Tibial nerve (tissue), 4 donors: ENCODE data around the gene SESTD1. TPM values are rescaled to one million over a fixed set of nuclear protein-coding genes. Genes with fewer than 3 reads are reported as not detected.

ENCODE experiments used
- DNase-seq, 2 donors: peaks; one replicate each; pipeline ENCODE4 v3.0.0-alpha.2; 2019; ENCODE audit warnings: low spot score in 2 of 2
- H3K27ac ChIP-seq, 4 donors: fragments of 200-600 bp; sonication (generic) in 3 of 4; one replicate each; pipeline ENCODE4 v1.5.1; 2017 to 2019; ENCODE audit warnings: mild to moderate bottlenecking in 1 of 4
- H3K27me3 ChIP-seq, 2 donors: fragments of 200-600 bp; sonication (generic) in 1 of 2; one replicate each; pipeline versions ENCODE4 v1.5.1 to v1.6.0; 2017 to 2019
- H3K36me3 ChIP-seq, 3 donors: fragments of 200-600 bp; sonication (generic); one replicate each; pipeline ENCODE4 v1.5.1; 2018 to 2019
- H3K4me1 ChIP-seq, 4 donors: fragments of 200-600 bp; sonication (generic) in 3 of 4; one replicate each; pipeline ENCODE4 v1.5.1; 2017 to 2019
- H3K4me3 ChIP-seq, 4 donors: fragments of 200-600 bp; sonication (generic) in 3 of 4; one replicate each; pipeline ENCODE4 v1.5.1; 2017 to 2019; ENCODE audit warnings: mild to moderate bottlenecking in 1 of 4, moderate library complexity in 1 of 4
- H3K9me3 ChIP-seq, 4 donors: fragments of 200-600 bp; sonication (generic) in 3 of 4; one replicate each; pipeline ENCODE4 v1.5.1; 2017 to 2019
- EP300 ChIP-seq, 2 donors: sonication (generic); formaldehyde crosslinking; IDR thresholded peaks; one replicate each; pipeline ENCODE4 v1.6.1; 2017; ENCODE audit warnings: antibody characterized with exemption in 2 of 2, mild to moderate bottlenecking in 1 of 2
- POLR2A ChIP-seq, 2 donors: fragments of 450-650 bp; IDR thresholded peaks; one replicate each; pipeline ENCODE4 v1.6.1; 2017; ENCODE audit warnings: antibody characterized with exemption in 2 of 2, mild to moderate bottlenecking in 2 of 2, moderate library complexity in 2 of 2
- WGBS, 2 donors: methylation state at CpG; one replicate each; pipeline ENCODE4 v1.1.5; 2018; 5-methylcytosine and 5-hydroxymethylcytosine counted together
- total RNA-seq, 4 donors: library from RNA; depleted of rRNA; stranded (reverse); fragments of >200 nt; gene quantifications; one replicate each; pipeline ENCODE4 v1.1.0, GENCODE V29; 2016
- TF ChIP-seq, protein P1 (sequence below), 5 experiments: fragments of 200-600 bp in 3 of 5; fragments of 450-650 bp in 2 of 5; sonication (generic) in 3 of 5; IDR thresholded peaks; one replicate each; pipeline ENCODE4 v1.5.1; 2016 to 2019; ENCODE audit warnings: antibody characterized with exemption in 5 of 5, mild to moderate bottlenecking in 3 of 5, moderate library complexity in 2 of 5

The SESTD1 gene
- total RNA-seq, 4 donors from 2014 or later = 62.1 to 82.4 (median 73.1) TPM

DNA sequence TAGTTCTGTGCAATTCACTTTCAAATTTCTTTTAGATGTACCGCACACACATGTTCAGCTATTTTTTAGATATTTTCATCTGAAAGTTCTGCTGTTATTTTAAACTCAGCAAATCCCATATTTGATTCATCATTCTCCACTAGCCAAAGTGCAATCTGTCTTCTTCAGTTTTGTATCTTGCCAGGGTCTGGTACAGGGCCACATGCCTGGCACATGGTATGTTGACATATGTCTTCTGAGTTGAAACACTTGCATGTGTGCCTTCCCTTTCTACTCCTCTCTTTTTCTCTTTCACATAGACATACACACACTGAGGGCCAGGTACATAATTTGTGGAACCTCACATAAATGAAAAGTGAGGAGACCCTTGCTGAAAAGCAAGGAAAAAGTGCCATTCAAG is 25.7 kb upstream of the SESTD1 start:
- 91 to 95% methylated on average over 1 of the region's 1 CpG for WGBS, 2 donors
- Histone ChIP-seq H3K4me3 (no peak overlapping the region), H3K9me3 (no peaks in the 10 kb centered on the region), H3K27ac (no peak overlapping the region), H3K27me3 (no peaks in the 10 kb centered on the region), H3K4me1 (no peaks in the 10 kb centered on the region), H3K36me3 (no peaks in the 10 kb centered on the region)
- no peak for DNase-seq
- no peak for TF ChIP-seq POLR2A (IDR thresholded peaks at IDR 0.05)
- no peak for TF ChIP-seq EP300 (IDR thresholded peaks at IDR 0.05)
- TF ChIP-seq, protein P1, sequence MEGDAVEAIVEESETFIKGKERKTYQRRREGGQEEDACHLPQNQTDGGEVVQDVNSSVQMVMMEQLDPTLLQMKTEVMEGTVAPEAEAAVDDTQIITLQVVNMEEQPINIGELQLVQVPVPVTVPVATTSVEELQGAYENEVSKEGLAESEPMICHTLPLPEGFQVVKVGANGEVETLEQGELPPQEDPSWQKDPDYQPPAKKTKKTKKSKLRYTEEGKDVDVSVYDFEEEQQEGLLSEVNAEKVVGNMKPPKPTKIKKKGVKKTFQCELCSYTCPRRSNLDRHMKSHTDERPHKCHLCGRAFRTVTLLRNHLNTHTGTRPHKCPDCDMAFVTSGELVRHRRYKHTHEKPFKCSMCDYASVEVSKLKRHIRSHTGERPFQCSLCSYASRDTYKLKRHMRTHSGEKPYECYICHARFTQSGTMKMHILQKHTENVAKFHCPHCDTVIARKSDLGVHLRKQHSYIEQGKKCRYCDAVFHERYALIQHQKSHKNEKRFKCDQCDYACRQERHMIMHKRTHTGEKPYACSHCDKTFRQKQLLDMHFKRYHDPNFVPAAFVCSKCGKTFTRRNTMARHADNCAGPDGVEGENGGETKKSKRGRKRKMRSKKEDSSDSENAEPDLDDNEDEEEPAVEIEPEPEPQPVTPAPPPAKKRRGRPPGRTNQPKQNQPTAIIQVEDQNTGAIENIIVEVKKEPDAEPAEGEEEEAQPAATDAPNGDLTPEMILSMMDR (IDR thresholded peaks at IDR 0.05) = no peak

DNA sequence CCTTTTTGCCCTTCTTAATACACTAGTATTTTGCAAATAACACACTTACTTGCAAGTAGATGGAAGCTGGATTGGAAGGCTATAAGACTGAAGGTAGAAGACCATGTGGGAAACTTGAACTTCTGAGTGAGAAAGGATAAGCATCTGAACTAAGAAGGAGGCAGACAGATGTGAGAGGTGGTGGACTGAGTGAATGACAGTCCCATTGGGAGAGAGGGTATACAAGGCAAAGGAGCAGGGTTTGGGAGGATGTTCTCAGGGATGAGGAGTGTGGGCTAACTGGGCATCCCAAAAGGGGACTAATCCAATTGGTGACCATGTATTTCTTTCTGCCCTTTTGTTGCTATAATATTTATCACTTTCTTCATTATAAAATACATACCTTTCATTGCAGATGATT is 20.4 kb upstream of the SESTD1 start:
- Histone ChIP-seq H3K27ac (no peak overlapping the region), H3K36me3 (no peaks in the 10 kb centered on the region), H3K27me3 (no peaks in the 10 kb centered on the region), H3K9me3 (no peaks in the 10 kb centered on the region), H3K4me1 (no peaks in the 10 kb centered on the region), H3K4me3 (no peak overlapping the region)
- TF ChIP-seq, protein P1 (IDR thresholded peaks at IDR 0.05) = no peak
- no peak for DNase-seq

DNA sequence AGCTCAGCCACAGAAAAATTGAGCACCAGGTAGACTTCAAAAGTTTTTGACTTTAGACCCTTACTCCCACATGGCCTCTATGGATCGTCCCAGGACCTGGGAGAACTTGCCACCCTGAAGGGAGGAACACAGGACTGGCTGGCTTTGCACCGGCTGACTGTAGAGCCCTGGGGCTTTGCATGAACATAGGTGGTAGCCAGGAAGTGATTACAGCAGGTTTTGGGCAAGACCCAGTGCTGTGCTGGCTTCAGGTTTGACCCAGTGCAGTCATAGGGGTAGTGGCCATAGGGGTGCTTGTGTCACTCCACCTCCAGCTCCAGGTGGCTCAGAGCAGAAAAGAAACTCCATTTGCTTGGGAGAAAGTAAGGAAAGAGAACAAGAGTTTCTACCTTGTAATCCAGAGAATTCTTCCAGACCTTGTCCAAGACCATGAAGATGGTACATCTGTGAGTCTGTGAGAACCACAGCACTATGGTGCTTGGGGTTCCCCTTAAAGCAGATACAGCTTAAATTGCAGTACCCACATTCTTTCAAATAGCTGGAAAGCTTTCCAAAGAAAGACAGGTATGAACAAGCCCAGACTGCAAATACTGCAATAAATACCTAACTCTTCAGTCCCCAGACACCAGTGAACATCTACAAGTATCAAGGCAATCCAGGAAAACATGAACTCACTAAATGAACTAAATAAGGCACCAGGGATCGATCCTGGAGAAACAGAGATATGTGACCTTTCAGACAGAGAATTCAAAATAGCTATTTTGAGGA is 13.0 kb upstream of the SESTD1 start:
- H3K4me1 ChIP-seq = peaks cover 0 to 33% (median 21%) of the 10 kb centered on the region in 4 donors
- no peak overlapping the region for H3K27ac ChIP-seq
- H3K4me3 ChIP-seq = no peak overlapping the region
- 87 to 90% methylated on average over 3 of the region's 3 CpGs for WGBS, 2 donors
- DNase-seq = no peak
- no peaks in the 10 kb centered on the region for H3K9me3 ChIP-seq
- H3K36me3 ChIP-seq = no peaks in the 10 kb centered on the region
- TF ChIP-seq POLR2A (IDR thresholded peaks at IDR 0.05) = no peak
- TF ChIP-seq EP300 (IDR thresholded peaks at IDR 0.05) = no peak
- TF ChIP-seq, protein P1 (IDR thresholded peaks at IDR 0.05) = no peak
- H3K27me3 ChIP-seq = no peaks in the 10 kb centered on the region

DNA sequence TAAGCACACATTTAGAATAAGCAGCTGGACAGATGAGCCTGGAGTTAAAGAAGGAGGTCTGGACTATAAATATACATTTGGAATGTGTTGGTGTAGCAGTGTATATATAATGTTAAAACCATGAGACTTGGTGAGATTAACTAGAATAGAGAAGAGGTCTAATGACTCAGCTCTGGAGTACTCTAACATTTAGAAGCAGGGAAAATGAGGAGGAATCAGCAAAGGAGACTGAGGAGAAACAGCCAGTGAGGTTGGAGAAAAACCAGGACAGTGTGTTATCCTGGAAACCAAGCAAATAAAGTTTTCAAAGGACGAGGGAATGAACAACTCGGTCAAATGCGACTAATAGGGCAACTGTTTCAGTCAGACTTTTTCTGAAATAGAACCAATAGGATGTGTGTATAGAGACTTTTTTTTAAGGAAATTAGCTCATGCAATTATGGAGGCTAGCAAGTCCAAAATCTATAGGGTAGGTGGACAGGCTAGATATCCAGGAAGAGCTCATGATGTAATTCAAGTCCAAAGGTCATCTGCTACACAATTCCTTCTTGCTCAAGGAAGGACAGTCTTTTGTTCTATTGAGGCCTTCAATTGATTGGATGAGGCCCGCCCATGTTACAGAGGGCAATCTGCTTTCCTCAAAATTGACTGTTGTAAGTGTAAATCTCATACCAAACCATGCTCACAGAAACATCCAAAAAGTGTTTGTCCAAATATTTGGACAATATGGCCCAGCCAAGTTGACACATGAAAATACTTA is 10.8 kb upstream of the SESTD1 start:
- H3K9me3 ChIP-seq = no peaks in the 10 kb centered on the region
- H3K4me3 ChIP-seq = no peak overlapping the region
- no peaks in the 10 kb centered on the region for H3K36me3 ChIP-seq
- peak overlapping the region in 2 of 4 donors; percentile 85 to 90 for H3K27ac ChIP-seq
- peaks cover 0 to 55% (median 34%) of the 10 kb centered on the region in 4 donors for H3K4me1 ChIP-seq
- no peaks in the 10 kb centered on the region for H3K27me3 ChIP-seq
- TF ChIP-seq, protein P1 (IDR thresholded peaks at IDR 0.05) = no peak
- TF ChIP-seq EP300 (IDR thresholded peaks at IDR 0.05) (no peak), POLR2A (IDR thresholded peaks at IDR 0.05) (no peak)
- WGBS, 2 donors = 79 to 87% methylated on average over 4 of the region's 4 CpGs
- DNase-seq = no peak

DNA sequence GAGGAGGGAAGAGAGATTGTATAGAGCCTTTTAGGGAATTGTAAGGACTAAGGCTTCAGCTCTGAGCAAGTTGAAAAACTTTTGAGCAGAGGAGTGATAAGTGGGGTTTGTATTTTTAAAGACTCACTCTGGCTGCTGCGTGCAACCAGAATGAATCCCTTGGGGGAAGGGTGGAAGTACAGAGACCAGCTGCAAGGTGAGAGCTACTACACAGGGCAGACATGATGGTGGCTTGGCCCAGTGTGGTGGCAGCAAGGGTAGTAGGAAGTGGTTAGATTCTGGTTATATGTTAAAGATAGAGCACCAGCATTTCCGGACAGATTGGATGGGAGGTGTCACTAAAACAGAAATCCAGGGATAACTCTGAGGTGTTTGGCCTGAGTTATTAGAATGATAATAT is 10.1 kb upstream of the SESTD1 start:
- 57 to 75% methylated on average over 2 of the region's 2 CpGs for WGBS, 2 donors
- TF ChIP-seq EP300 (IDR thresholded peaks at IDR 0.05) = no peak
- TF ChIP-seq, protein P1 (IDR thresholded peaks at IDR 0.05) = no peak
- no peak for TF ChIP-seq POLR2A (IDR thresholded peaks at IDR 0.05)

More for the DNA sequence above, 10.1 kb upstream of the SESTD1 start:
- Histone ChIP-seq H3K4me3 (no peak overlapping the region), H3K36me3 (no peaks in the 10 kb centered on the region), H3K27me3 (no peaks in the 10 kb centered on the region), H3K9me3 (no peaks in the 10 kb centered on the region), H3K4me1 (peaks cover 0 to 58% (median 34%) of the 10 kb centered on the region in 4 donors), H3K27ac (peak overlapping the region in 2 of 4 donors; percentile 85 to 90)
- no peak for DNase-seq
